Stimulated activated CD4-positive, alpha-beta T cell treated with anti-CD3 and anti-CD28 coated beads, TNF-alpha, amount 100 ng/mL, for 24 hours (primary cell): ENCODE measurements around the gene PRR20C.
"Not testable (repeated sequence)": the region's sequence is repeated elsewhere in the genome, so short reads cannot be mapped to it uniquely, and the experiment has no call there.

Source experiments
- DNase-seq, 3 experiments: peaks; one replicate each; pipeline ENCODE4 v3.0.0-alpha.2; 2020; ENCODE audit warnings: low read depth in 3 of 3

Gene PRR20C

GRCh38 chr13:57153761-57154160 lies at the start of gene PRR20C:
Gene PRR20C (plus strand): TSS chr13:57154061. CDS start chr13:57154448, 387 bp downstream.
- DNase-seq: not testable (repeated sequence)

GRCh38 chr13:57114945-57115344 lies 38.9 kb upstream of the PRR20C start:
- no peak for DNase-seq

- no peak for DNase-seq
Measured at GRCh38 chr13:57123681-57124080, 30.2 kb upstream of the PRR20C start.

GRCh38 chr13:57128909-57129308 lies 25.0 kb upstream of the PRR20C start:
- DNase-seq: no peak

- no peak for DNase-seq
Measured at GRCh38 chr13:57136093-57136492, 17.8 kb upstream of the PRR20C start.

GRCh38 chr13:57137585-57137984 lies 16.3 kb upstream of the PRR20C start:
- no peak for DNase-seq

GRCh38 chr13:57138988-57139387 lies 14.9 kb upstream of the PRR20C start:
- DNase-seq: no peak

GRCh38 chr13:57139781-57140180 lies 14.1 kb upstream of the PRR20C start:
- not testable (repeated sequence) for DNase-seq

GRCh38 chr13:57140235-57140968 lies 13.5 kb upstream of the PRR20C start, which contains the start of gene PRR20A:
Gene PRR20A (plus strand): TSS chr13:57140918. CDS start chr13:57141305, 387 bp downstream.
- not testable (repeated sequence) for DNase-seq

GRCh38 chr13:57147188-57147587 lies 6.7 kb upstream of the PRR20C start, which contains the start of gene PRR20B:
Gene PRR20B (plus strand): TSS chr13:57147488. CDS start chr13:57147875, 387 bp downstream.
- not testable (repeated sequence) for DNase-seq

- peak in 1 of 3 experiments; percentile 0 for DNase-seq
Measured at GRCh38 chr13:57148106-57148505, 5.8 kb upstream of the PRR20C start.

GRCh38 chr13:57160332-57160731 lies 6.5 kb downstream of the PRR20C start, which contains the start of gene PRR20D:
Gene PRR20D (plus strand): TSS chr13:57160632. CDS start chr13:57161019, 387 bp downstream.
- not testable (repeated sequence) for DNase-seq

- not testable (repeated sequence) for DNase-seq
Measured at GRCh38 chr13:57166897-57167296, 13.0 kb downstream of the PRR20C start, which contains the start of gene PRR20E. Gene PRR20E (plus strand): TSS chr13:57167197. CDS start chr13:57167584, 387 bp downstream.

GRCh38 chr13:57191667-57192066 lies 37.8 kb downstream of the PRR20C start:
- DNase-seq: no peak
